GM19468 (cell line): ENCODE data around the gene NPAS3.

ENCODE experiments used
- ATAC-seq: cut with Tn5 transposase; IDR thresholded peaks from one replicate; pipeline ENCODE4 v1.9.1; 2021; ENCODE audit warnings: mild to moderate bottlenecking, moderate library complexity, moderate number of reproducible peaks; ENCODE audit not compliant: unreplicated experiment; ENCODE audit errors: extremely low read depth

Gene NPAS3

DNA sequence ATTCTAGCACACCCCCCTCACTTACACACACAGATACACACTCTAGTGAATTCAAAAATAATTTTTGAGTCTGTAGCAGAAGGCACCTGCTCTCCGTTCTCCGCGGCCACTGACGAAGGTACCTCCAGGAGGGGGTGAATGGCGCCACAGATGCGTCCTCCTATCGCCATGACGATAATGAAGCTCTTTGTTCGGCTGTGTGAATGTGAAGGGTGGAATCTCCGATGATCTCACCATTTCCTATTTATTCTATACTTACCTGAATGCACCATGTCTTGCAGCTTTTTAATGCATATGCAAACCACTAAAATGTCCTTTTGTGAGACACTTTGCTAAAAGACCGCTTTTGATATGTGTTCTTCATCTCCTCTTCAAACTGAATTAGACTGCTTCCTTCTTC, 849.5 kb downstream of the NPAS3 start:
- ATAC-seq = no peak

DNA sequence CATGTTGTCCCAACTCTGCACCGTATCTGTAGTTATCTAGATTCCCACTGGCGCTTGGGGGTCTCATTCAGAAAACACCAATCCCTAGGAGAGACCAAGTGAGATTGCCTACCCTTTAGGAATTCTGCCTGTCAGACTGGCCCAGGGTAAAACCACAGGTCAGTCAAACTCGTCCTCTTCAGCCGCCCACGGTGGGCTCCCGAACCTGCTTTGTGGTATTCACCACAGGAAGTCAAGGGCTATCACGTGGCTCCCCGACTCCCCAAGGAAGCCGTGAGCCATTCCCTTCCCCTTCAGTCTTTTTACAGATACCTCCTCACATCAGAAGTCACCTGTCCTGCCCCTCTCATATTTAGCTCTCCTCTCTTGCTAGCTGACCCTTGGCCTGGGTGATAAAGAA, 852.3 kb downstream of the NPAS3 start:
- no peak for ATAC-seq

DNA sequence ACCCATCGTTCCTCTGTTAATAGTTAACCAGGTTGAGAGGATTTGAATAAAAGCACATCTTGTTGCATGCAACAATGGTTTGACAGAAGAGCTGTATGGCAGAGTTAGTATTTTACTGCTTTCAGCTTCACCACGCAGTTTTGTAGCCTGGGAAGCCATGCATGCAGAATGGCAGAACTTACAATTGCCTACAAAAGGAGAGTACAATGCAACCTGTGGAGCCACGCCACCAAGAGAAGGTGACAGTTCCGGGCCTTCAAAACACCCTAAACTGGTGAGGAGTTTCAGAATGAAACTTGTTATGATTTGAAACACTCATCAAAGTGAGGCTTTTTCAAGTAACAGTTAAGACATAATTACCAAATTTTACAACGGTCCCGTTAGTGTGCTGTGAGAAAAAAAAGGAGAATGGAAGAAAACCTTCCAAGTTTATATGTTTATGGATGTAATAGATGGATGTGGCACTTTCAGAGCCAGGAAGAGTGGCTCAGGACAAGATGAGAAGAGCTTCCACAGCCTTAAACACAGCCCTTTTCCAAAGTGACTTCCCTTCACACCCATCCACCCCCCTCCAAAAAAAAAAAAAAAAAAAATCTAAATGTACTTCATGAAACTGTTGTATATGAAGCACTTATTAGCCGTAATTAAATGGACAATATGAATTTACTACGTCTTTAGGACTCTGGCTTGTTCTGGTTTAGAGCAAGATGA, 853.5 kb downstream of the NPAS3 start:
- ATAC-seq = peak; percentile 33

DNA sequence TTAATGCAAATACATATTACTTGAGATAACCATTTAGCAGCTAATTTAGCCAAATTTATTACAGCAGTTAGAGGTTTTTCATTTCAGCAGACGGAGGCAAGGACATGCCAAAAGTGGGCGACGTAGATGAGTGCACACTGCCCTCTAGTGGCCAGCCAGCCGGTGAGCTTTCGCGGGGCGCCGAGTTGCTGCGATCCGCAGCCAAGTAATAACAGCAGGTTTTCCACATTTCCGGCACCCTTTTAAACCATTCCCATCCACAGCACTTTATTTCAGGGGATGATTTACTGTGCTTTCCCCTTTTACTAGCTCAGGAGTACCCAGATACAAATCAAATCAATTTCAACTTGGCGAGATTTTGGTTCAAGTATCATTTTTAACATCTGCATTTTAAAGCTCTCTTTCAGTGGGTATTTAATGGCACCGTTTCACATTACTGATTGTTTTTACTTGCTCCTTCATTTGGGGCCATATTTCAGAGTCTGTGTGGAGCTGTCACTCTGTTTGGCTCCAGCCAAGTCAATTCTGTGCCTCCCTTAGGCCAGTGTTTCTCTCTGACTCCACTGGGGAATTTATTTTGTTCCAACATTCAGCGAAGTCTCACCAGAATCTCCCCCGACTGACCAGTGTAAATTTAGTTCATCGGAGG, 854.2 kb downstream of the NPAS3 start:
- no peak for ATAC-seq

DNA sequence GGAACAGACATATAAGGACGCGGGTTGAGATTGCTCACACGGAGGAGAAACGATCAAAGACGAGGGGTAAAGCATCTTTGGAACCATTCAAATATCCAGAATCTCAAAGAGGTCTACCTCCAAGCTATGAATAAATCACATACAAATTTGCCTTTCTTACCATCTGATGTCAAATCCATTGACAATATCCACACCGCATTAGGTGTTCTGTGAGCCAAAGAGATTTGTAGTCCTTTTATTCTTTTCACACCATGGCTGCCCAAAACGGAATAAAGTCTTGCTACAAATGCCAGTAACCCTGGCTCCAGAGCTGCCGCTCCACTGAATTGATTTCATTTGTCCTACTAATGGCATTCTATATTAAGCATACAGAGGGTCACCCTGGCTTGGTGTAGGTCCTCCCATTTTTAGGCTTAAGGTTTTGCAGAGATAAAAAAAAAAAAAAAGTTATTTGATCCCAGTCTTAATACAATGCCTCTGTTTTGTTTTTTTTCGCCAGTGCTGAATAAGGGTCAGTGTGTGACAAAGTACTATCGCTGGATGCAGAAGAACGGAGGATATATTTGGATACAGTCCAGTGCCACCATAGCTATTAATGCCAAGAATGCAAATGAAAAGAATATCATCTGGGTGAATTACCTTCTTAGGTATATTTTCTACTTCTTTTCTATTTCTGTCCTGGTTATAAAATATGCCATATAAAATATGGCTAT, 854.9 kb downstream of the NPAS3 start:
- ATAC-seq = no peak

DNA sequence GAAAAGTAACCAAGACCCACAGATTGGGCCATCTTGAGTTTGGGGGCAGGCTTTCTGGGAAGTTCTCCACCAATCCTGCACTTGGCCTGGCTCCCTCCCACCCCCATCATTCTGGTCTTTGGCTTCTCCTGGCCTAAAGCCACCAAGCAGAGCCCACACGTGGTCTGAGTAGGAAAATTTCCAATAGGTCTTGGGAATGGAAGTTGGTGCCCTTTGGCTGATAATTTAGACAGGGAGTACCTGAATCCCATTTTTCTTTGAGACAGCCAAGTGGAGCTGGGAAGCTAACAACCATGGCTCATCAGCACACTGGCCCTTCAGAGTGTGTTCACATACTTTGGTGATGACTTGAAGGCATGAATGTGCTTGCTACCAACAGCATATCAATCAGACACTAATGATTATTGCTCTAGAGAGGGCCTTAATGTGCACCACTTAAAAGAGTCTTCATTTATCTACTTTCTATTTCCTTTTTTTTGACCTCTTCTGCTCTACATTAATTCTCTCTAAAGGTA, 856.2 kb downstream of the NPAS3 start:
- ATAC-seq = no peak

DNA sequence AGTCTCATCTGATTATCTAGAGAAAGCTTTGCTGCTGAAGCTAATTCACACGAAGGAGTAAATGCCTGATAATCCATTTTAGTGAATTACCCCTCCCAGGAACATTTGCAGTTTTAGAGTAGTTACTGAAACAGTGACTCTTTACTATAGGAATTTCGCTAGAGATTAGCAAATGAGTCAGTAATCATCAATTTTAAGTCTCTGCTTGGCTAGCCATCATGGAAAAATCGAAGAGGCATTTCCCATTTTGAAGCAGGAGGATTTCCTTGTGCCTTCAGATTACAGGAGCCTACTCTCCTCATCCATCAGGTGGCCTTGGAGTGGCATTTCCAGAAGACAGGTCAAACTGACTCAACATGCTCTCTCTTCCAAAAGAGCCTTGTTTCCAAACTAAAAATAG, 857.7 kb downstream of the NPAS3 start:
- no peak for ATAC-seq

DNA sequence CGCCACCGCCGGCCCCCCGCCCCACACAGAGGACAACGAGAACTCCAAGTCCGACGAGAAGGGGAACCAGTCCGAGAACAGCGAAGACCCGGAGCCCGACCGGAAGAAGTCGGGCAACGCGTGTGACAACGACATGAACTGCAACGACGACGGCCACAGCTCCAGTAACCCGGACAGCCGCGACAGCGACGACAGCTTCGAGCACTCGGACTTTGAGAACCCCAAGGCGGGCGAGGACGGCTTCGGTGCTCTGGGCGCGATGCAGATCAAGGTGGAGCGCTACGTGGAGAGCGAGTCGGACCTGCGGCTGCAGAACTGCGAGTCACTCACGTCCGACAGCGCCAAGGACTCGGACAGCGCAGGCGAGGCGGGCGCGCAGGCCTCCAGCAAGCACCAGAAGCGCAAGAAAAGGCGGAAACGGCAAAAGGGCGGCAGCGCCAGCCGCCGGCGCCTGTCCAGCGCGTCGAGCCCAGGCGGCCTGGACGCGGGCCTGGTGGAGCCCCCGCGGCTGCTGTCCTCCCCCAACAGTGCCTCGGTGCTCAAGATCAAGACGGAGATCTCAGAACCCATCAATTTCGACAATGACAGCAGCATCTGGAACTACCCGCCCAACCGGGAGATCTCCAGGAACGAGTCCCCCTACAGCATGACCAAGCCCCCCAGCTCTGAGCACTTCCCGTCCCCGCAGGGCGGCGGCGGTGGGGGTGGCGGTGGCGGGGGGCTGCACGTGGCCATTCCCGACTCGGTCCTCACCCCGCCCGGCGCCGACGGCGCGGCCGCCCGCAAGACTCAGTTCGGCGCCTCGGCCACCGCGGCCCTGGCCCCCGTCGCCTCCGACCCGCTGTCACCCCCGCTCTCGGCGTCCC, 861.3 kb downstream of the NPAS3 start:
- ATAC-seq = no peak

DNA sequence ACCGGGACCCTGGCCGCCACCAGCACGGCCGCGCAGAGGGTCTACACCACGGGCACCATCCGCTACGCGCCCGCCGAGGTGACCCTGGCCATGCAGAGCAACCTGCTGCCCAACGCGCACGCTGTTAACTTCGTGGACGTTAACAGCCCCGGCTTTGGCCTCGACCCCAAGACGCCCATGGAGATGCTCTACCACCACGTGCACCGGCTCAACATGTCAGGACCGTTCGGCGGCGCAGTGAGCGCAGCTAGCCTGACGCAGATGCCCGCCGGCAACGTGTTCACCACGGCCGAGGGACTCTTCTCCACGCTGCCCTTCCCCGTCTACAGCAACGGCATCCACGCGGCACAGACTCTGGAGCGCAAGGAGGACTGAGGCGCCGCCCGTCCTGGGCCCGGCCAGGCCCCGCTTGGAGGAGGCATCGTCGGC, 862.1 kb downstream of the NPAS3 start:
- ATAC-seq = no peak

DNA sequence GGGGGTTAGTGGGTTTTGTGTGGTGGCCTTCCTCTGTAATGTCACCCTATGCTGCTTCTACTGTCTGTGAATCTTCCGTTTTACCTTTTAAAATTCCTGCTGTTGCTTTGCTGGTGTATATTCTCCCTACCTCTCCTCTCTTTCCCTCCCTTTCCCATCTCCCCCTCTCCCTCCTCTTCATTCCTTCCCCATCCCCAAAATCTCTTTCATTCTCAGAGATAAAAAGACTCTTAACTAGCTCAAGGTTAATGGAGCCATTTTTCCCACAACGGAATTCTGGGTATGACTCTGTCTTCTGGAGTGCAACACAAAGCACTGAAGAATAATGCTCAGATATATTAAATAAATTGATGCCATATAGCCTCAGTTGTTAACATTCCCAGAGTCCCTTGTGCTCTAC, 864.1 kb downstream of the NPAS3 start:
- ATAC-seq = no peak

DNA sequence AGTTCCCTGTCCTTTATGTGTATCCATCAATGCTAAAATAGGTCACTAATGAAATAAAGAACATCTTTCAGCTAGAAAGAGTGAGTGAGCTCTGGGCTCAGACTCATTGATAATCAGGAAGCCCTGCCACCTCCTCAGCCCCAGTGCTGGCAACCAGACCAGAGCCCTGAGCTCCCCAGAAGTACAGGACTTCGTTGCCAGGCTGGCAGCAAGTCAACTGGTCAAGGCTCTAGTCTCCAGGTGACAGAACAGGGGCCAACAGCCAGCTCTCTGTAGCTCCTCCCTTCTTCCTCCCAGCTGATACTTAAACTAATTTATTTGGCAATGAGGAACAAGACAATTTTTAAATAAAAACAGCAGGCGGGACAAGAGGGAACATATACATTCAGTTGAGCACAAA, 866.9 kb downstream of the NPAS3 start:
- no peak for ATAC-seq

DNA sequence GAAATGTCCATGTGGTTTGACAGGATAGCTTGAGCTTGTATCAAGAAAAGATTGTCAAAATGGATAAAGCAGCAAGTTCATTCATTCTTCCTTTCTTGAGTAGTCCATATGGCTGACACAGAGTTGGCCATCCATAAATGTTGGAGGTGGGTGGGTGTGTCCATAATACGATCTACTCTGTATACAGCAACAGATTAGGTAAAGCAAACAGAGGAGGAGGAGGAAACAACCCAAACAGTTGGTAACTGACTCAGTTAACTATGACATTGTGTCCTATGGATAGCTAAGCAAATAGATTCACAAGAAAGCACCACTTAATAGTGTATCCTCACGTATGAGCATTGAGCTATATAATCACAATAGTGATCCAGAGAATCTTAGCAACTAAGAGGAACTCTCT, 868.2 kb downstream of the NPAS3 start:
- ATAC-seq = no peak

DNA sequence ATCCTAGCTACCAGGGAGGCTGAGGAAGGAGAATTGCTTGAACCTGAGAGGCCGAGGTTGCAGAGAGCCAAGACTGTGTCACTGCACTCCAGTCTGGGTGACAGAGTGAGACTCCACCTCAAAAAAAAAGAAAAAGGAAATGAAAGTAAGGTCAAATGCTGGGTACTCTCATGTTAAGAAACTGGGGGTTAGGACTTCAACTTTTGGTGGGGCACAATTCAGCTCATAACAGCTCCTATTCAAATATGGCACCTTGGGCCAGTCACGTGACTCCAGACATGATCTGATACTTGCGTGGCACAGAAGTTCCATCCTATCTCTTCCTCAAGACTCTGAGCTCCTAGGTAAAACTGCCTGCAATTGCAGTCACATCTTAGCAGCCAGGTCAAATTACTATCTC, 869.5 kb downstream of the NPAS3 start:
- no peak for ATAC-seq

DNA sequence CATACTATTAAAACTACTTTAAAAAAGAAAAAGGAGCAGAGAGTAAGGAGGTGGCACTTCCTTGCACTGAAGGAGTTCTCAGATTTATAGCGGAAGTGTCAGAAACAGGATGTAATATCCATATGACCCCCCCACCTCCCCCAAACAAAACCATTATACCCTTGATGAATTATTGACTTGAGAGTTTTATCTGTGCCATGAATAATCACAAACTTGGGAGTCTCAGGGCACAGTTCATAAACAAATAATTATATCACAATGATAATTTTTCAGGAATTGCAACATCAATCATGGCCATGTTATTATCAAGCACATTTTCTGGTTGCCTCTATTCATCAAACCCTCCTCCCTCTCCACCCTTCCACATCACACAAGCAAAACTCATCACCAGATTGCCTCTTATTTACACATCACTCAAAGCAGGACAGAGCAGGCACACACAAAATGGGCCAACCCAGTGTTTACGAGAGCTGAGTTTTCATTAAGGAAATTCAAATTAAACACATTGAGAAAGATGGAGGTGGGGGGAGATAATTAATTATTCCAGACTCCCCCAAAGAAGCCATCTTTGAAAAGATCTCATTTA, 870.8 kb downstream of the NPAS3 start:
- no peak for ATAC-seq

DNA sequence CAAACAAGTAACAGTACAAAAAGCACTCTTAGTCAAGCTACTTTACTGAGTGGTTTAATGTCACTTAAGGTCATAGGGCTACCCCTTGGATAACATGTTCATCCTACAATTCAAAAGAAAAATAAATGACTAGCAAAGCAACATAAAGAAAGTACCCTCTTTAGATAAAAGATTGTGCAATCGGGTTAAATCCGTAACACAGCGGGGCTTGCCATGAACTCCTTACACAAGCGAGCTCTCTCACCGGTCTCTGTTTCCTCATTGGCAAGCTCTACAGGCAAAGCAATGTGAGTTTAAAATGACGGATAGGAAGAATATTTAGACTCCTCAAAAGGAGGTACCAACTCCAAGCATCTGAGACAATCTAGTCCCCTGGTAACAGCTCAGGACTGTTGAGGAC, 871.6 kb downstream of the NPAS3 start:
- ATAC-seq = no peak

DNA sequence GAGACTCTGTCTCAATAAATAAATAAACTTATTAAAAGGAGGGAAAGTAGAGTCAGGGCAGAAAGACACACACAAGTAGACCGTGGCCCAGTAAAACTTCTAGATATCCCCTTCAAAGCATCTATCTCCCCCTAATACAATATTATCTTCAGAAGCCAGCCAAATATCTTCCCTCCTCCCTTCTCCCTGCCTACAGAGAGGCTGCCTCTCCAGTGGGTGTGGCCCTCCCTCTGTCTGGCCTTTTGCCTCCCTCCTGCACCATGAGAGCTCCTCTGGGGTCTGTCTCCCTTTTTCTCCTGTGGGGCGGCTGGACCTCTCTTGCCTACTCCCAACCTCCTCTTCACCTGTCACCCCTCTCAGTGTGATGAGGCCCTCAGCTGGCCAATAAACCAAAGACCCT, 873.0 kb downstream of the NPAS3 start:
- no peak for ATAC-seq

DNA sequence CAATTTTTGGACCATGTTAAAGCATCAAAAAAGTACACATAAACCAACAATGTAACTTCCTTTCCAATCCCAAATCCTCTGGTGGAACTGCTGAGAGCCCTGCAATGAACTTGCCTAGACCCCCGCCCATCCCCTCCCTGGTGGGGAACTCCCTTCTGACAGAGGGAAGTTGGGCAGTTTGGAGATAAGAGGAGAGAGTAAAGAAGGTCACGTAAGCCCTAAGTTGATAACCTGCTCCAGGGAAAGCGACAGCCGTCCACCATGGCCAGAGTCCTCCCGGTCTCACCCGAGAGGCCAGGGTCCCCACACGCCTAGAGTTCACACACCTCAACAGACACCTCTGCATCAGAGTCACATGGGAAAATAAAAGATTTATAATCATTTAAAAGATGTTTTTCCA, 873.5 kb downstream of the NPAS3 start:
- no peak for ATAC-seq

DNA sequence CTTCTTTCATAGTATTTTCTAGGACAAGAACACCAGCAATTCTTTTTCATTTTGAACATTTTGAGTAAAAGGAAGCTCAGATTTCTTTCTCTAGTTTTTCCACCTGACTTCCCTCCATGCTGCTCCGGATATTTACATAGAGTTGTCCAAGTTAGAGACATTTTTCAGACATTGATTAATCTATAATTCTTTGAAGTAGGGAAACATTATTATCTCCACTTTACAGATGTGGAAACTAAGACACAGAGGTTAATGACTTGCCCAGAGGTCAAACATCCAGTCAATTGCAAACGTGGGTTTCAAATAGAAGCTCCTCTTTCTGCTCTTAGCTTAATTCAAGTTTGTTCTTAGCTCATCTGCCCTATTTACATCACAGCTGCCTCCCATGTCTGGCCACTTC, 873.9 kb downstream of the NPAS3 start:
- ATAC-seq = no peak

DNA sequence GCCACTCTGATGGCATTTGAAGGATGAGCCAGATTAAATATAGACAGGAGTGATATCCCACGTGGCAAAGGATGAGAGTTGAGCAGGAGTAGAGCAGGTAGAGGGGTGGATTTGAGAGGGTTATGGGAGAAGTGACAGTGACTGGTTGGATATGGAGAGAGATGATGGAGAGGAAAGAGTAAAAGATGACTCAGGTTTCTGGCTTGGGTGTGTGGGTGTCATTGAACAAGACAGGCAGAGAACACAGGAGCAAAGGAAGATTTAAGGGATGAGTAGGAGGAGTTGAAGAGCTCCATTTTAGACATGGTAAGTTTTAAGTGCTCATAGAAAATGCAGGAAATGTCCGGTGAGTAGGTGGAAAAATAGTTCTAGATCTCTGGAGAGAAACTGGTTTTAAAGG, 875.3 kb downstream of the NPAS3 start:
- no peak for ATAC-seq
